HPDE6-E6E7 (cell line): ENCODE measurements around the gene MGME1.
"Not testable (repeated sequence)": the region's sequence is repeated elsewhere in the genome, so short reads cannot be mapped to it uniquely, and the experiment has no call there.

Source experiments
- DNase-seq: peaks from one replicate; pipeline ENCODE4 v3.0.0; 2011; ENCODE audit warnings: missing footprints; ENCODE audit errors: extremely low spot score

MGME1 gene

GRCh38 chr20:18020931-18021330, 52.1 kb downstream of the MGME1 start:
- DNase-seq = no peak

GRCh38 chr20:18024606-18025127, 55.8 kb downstream of the MGME1 start:
- DNase-seq = no peak

GRCh38 chr20:18027011-18027410, 58.2 kb downstream of the MGME1 start:
- not testable (repeated sequence) for DNase-seq

GRCh38 chr20:18030020-18030419, 61.2 kb downstream of the MGME1 start:
- no peak for DNase-seq

- no peak for DNase-seq
Measured at GRCh38 chr20:18031050-18031449, 62.2 kb downstream of the MGME1 start.

GRCh38 chr20:18031888-18032509, 63.2 kb downstream of the MGME1 start:
- DNase-seq = no peak

- DNase-seq = no peak
Measured at GRCh38 chr20:18032977-18033892, 64.4 kb downstream of the MGME1 start.

GRCh38 chr20:18034039-18034438, 65.2 kb downstream of the MGME1 start:
- DNase-seq = no peak

GRCh38 chr20:18039063-18039462, 70.2 kb downstream of the MGME1 start:
- DNase-seq = no peak
